ENCODE results near the gene CDH26. TPM values are rescaled to one million over a fixed set of nuclear protein-coding genes. Genes with fewer than 3 reads are reported as not detected.
A peak's percentile ranks its signal among the peaks of the same experiment; 100 is the strongest.

Gene CDH26
- total and polyA plus RNA-seq, 2 of the 13 experiments (the other 11 are each of a cell fraction or from before 2014, with no cell fraction given), result 0.40 to 1.1 TPM

- TF ChIP-seq ZNF83 (CRISPR knock-in tag; IDR thresholded peaks at IDR 0.05; ENCODE audit: borderline replicate concordance), result no peak; the same call in none of the 2 replicates
- no peak for TF ChIP-seq ZNF749 (CRISPR knock-in tag; IDR thresholded peaks at IDR 0.05; ENCODE audit: borderline replicate concordance)
- no peak for TF ChIP-seq SOX6 (IDR thresholded peaks at IDR 0.05)
- TF ChIP-seq SOX6 (CRISPR knock-in tag; IDR thresholded peaks at IDR 0.05), result peak; percentile 54; the same call in 1 of the 2 replicates
- no peak for TF ChIP-seq ZNF577 (CRISPR knock-in tag; IDR thresholded peaks at IDR 0.05; ENCODE audit: borderline replicate concordance, low read depth)
- TF ChIP-seq AKAP8 (CRISPR knock-in tag; IDR thresholded peaks at IDR 0.05), result peak; percentile 92
- peak; percentile 75; the same call in 1 of the 2 replicates for TF ChIP-seq ZNF512B (CRISPR knock-in tag; IDR thresholded peaks at IDR 0.05; ENCODE audit: borderline replicate concordance)
- TF ChIP-seq KLF16 (CRISPR knock-in tag; IDR thresholded peaks at IDR 0.05), result peak in 1 of 2 experiments; percentile 26; a peak in 2 of 4 replicates
- TF ChIP-seq ZBTB1 (CRISPR knock-in tag; IDR thresholded peaks at IDR 0.05; ENCODE audit: borderline replicate concordance), result no peak
- TF ChIP-seq SMAD9 (CRISPR knock-in tag; IDR thresholded peaks at IDR 0.05), result 0 out of 2 replicates have a peak, but pooled peaks have one; percentile 70
- peak; percentile 87 for TF ChIP-seq YEATS2 (CRISPR knock-in tag; IDR thresholded peaks at IDR 0.05; ENCODE audit: borderline replicate concordance)
- TF ChIP-seq RFX5 (IDR thresholded peaks at IDR 0.05; ENCODE audit: low read depth, low read length), result peak; percentile 61; the same call in 1 of the 2 replicates
- no peak; the same call in 1 of the 2 replicates for TF ChIP-seq STAT5B (CRISPR knock-in tag; IDR thresholded peaks at IDR 0.05)
- TF ChIP-seq ZNF746 (CRISPR knock-in tag; IDR thresholded peaks at IDR 0.05), result no peak; the same call in 1 of the 2 replicates
- TF ChIP-seq ZNF264 (CRISPR knock-in tag; IDR thresholded peaks at IDR 0.05), result peak; percentile 65; the same call in 1 of the 2 replicates
- TF ChIP-seq SOX5 (CRISPR knock-in tag; IDR thresholded peaks at IDR 0.05; ENCODE audit: borderline replicate concordance), result peak; percentile 9; the same call in 1 of the 2 replicates
- TF ChIP-seq SP5 (CRISPR knock-in tag; IDR thresholded peaks at IDR 0.05; ENCODE audit: borderline replicate concordance, low read depth), result peak; percentile 58
- peak; percentile 33 for TF ChIP-seq RBM39 (IDR thresholded peaks at IDR 0.05; ENCODE audit: low read depth, low read length, poor library complexity, severe bottlenecking)
- TF ChIP-seq RBM22 (optimal IDR thresholded peaks at IDR 0.05; ENCODE audit: low read length), result peak; percentile 82
- TF ChIP-seq KMT2B (CRISPR knock-in tag; IDR thresholded peaks at IDR 0.05), result peak; percentile 89
- TF ChIP-seq PRDM10 (CRISPR knock-in tag; IDR thresholded peaks at IDR 0.05; ENCODE audit: low read depth), result peak; percentile 61; the same call in 1 of the 2 replicates
- TF ChIP-seq ONECUT2 (CRISPR knock-in tag; IDR thresholded peaks at IDR 0.05), result peak; percentile 71
- TF ChIP-seq NBN (conservative IDR thresholded peaks at IDR 0.05), result no peak
- TF ChIP-seq ZBTB8A (CRISPR knock-in tag; IDR thresholded peaks at IDR 0.05; ENCODE audit: borderline replicate concordance, low read depth), result no peak
Measured at GRCh38 chr20:59940129-59940955, 17.9 kb upstream of the CDH26 start, which contains the start of the genes FAM217B and PPP1R3D (continued).

Data from HepG2 (cell line).